H1 (cell line): ENCODE measurements around the gene SCYL2. TPM values are rescaled to one million over a fixed set of nuclear protein-coding genes. Genes with fewer than 3 reads are reported as not detected.

Experiments
- CTCF ChIA-PET: fragments of 300-600 bp; sonication (Branson Sonifier 250); formaldehyde crosslinking; loops from one replicate; lab custom pipeline; 2021; ENCODE audit not compliant: partially characterized antibody; lab: Charles Lee
- POLR2A ChIA-PET: fragments of 300-600 bp; sonication (Branson Sonifier 250); formaldehyde crosslinking; loops from one replicate; lab custom pipeline; 2021; ENCODE audit warnings: inconsistent platforms; ENCODE audit not compliant: partially characterized antibody; lab: Charles Lee
- DNase-seq, 2 experiments: peaks; one replicate each; pipeline versions ENCODE4 v3.0.0 to v3.0.0-alpha.2; 2010 to 2022; ENCODE audit warnings: low spot score in 2 of 2, low read depth in 1 of 2, mixed read lengths in 1 of 2
- FAIRE-seq: peaks from 2 replicates; lab custom pipeline; 2011; peaks lifted over from hg19 to GRCh38; lab: Jason Lieb, UNC
- H2AFZ ChIP-seq: 2 replicates; pipeline ENCODE4 v1.8.1; 2012; ENCODE audit warnings: low read length, inconsistent platforms
- H2AK5ac ChIP-seq: 2 replicates; pipeline ENCODE4 v1.6.1; 2013; ENCODE audit warnings: low read depth, low read length
- H2BK120ac ChIP-seq: replicated peaks from 2 replicates; pipeline ENCODE3; 2013; ENCODE audit warnings: low read depth, low read length, inconsistent platforms
- H2BK12ac ChIP-seq: 2 replicates; pipeline ENCODE4 v1.6.1; 2013; ENCODE audit warnings: low read depth, low read length
- H2BK15ac ChIP-seq: 2 replicates; pipeline ENCODE4 v1.6.1; 2013; ENCODE audit warnings: low read length
- H2BK20ac ChIP-seq: 2 replicates; pipeline ENCODE4 v1.6.1; 2013; ENCODE audit warnings: low read length
- H2BK5ac ChIP-seq: 2 replicates; pipeline ENCODE4 v1.6.1; 2013; ENCODE audit warnings: low read depth, low read length
- H3K14ac ChIP-seq: 2 replicates; pipeline ENCODE4 v1.6.1; 2013; ENCODE audit warnings: inconsistent platforms; ENCODE audit not compliant: insufficient read length
- H3K18ac ChIP-seq: 2 replicates; pipeline ENCODE4 v1.6.1; 2013; ENCODE audit warnings: low read length; ENCODE audit errors: extremely low read depth
- H3K23ac ChIP-seq: 2 replicates; pipeline ENCODE4 v1.6.1; 2013; ENCODE audit warnings: inconsistent platforms; ENCODE audit not compliant: insufficient read length
- H3K23me2 ChIP-seq: 2 replicates; pipeline ENCODE4 v1.6.1; 2013; ENCODE audit warnings: low read depth, low read length
- H3K27ac ChIP-seq: 2 replicates; pipeline ENCODE4 v1.6.1; 2011; ENCODE audit warnings: low read depth, low read length, inconsistent platforms
- H3K27me3 ChIP-seq, 4 experiments: replicated peaks in 1 of 4; 1 replicate in 1 of 4; 2 replicates in 3 of 4; pipeline versions ENCODE4 v1.6.1 to v1.8.1; 2011 to 2013; ENCODE audit warnings: low read length in 3 of 4, mild to moderate bottlenecking in 3 of 4, inconsistent platforms in 2 of 4, mixed read lengths in 2 of 4, moderate library complexity in 1 of 4; ENCODE audit not compliant: control insufficient read depth in 3 of 4, insufficient read depth in 3 of 4; ENCODE audit errors: extremely low read depth in 1 of 4
- H3K36me3 ChIP-seq, 4 experiments: 2 replicates each; pipeline versions ENCODE4 v1.6.1 to v1.8.1; 2011 to 2013; ENCODE audit warnings: mild to moderate bottlenecking in 4 of 4, low read length in 3 of 4, moderate library complexity in 2 of 4, control low read depth in 1 of 4, inconsistent platforms in 1 of 4; ENCODE audit not compliant: insufficient read depth in 4 of 4, control insufficient read depth in 2 of 4
- H3K4ac ChIP-seq: replicated peaks from 2 replicates; pipeline ENCODE3; 2013; ENCODE audit warnings: low read length, low read depth, mixed read lengths, inconsistent platforms; ENCODE audit not compliant: insufficient read length
- H3K4me1 ChIP-seq, 4 experiments: replicated peaks in 1 of 4; 1 replicate in 1 of 4; 2 replicates in 3 of 4; pipeline versions ENCODE4 v1.6.1 to v1.8.1; 2011 to 2013; ENCODE audit warnings: low read length in 3 of 4, inconsistent platforms in 2 of 4, mixed read lengths in 1 of 4; ENCODE audit not compliant: insufficient read depth in 4 of 4, control insufficient read depth in 3 of 4
- H3K4me2 ChIP-seq, 2 experiments: 2 replicates each; pipeline versions ENCODE4 v1.6.1 to v1.8.1; 2011 to 2013; ENCODE audit warnings: low read depth in 2 of 2, low read length in 2 of 2, control low read depth in 1 of 2, inconsistent platforms in 1 of 2, mild to moderate bottlenecking in 1 of 2; ENCODE audit not compliant: insufficient read depth in 1 of 2
- H3K4me3 ChIP-seq, 4 experiments: fragments of 200-600, 300-600 bp in 1 of 4; sonication (generic), shearing (Covaris generic), sonication (Bioruptor Twin) in 1 of 4; 2 replicates each; pipeline versions ENCODE4 v1.5.1 to v1.8.1; 2011 to 2016; ENCODE audit warnings: low read length in 4 of 4, low read depth in 3 of 4, control low read depth in 2 of 4, inconsistent platforms in 2 of 4, mild to moderate bottlenecking in 2 of 4, mixed read lengths in 1 of 4, moderate library complexity in 1 of 4; ENCODE audit not compliant: insufficient read depth in 2 of 4; ENCODE audit errors: extremely low read depth in 1 of 4
- H3K56ac ChIP-seq: replicated peaks from 2 replicates; pipeline ENCODE3; 2013; ENCODE audit warnings: low read depth, mild to moderate bottlenecking, mixed read lengths, low read length, inconsistent platforms; ENCODE audit not compliant: insufficient read length
- H3K79me1 ChIP-seq: 2 replicates; pipeline ENCODE4 v1.6.1; 2013; ENCODE audit warnings: low read depth, low read length, control low read depth
- H3K79me2 ChIP-seq, 2 experiments: 2 replicates each; pipeline versions ENCODE4 v1.6.1 to v1.8.1; 2012 to 2013; ENCODE audit warnings: low read length in 2 of 2, mild to moderate bottlenecking in 2 of 2, inconsistent platforms in 1 of 2; ENCODE audit not compliant: insufficient read depth in 2 of 2, control insufficient read depth in 1 of 2
- H3K9ac ChIP-seq, 4 experiments: replicated peaks in 1 of 4; 1 replicate in 1 of 4; 2 replicates in 3 of 4; pipeline versions ENCODE4 v1.6.1 to v1.8.1; 2011 to 2013; ENCODE audit warnings: low read depth in 3 of 4, low read length in 3 of 4, control low read depth in 2 of 4, mild to moderate bottlenecking in 2 of 4, moderate library complexity in 2 of 4, inconsistent platforms in 1 of 4; ENCODE audit errors: extremely low read depth in 1 of 4
- H3K9me3 ChIP-seq, 2 experiments: 2 replicates each; pipeline versions ENCODE4 v1.6.1 to v1.8.1; 2012 to 2013; ENCODE audit warnings: mild to moderate bottlenecking in 2 of 2, moderate library complexity in 2 of 2, control low read depth in 1 of 2, inconsistent platforms in 1 of 2, low read depth in 1 of 2, low read length in 1 of 2, mixed read lengths in 1 of 2; ENCODE audit not compliant: insufficient read depth in 2 of 2
- H4K20me1 ChIP-seq, 2 experiments: replicated peaks in 1 of 2; 2 replicates each; pipeline versions ENCODE3 to v1.8.1; 2011 to 2013; ENCODE audit warnings: inconsistent platforms in 2 of 2, low read length in 2 of 2, mild to moderate bottlenecking in 1 of 2; ENCODE audit not compliant: insufficient read depth in 2 of 2, control insufficient read depth in 1 of 2
- H4K5ac ChIP-seq: 2 replicates; pipeline ENCODE4 v1.6.1; 2013; ENCODE audit warnings: low read length, low read depth, mixed read lengths, inconsistent platforms; ENCODE audit not compliant: insufficient read length
- H4K8ac ChIP-seq: 2 replicates; pipeline ENCODE4 v1.8.0; 2013; ENCODE audit warnings: mild to moderate bottlenecking, moderate library complexity, low read length, inconsistent platforms; ENCODE audit not compliant: insufficient read depth; ENCODE audit errors: extremely low read depth
- H4K91ac ChIP-seq: replicated peaks from 2 replicates; pipeline ENCODE3; 2013; ENCODE audit warnings: low read length, mixed read lengths, inconsistent platforms; ENCODE audit not compliant: insufficient read length
- E2F6 ChIP-seq: IDR thresholded peaks from 2 replicates; pipeline ENCODE4 v1.6.1; 2012; ENCODE audit warnings: inconsistent platforms
- FOSL1 ChIP-seq: IDR thresholded peaks from 2 replicates; pipeline ENCODE4 v1.6.1; 2011; ENCODE audit warnings: mild to moderate bottlenecking, low read depth, low read length, moderate library complexity; ENCODE audit not compliant: insufficient read depth
- NRF1 ChIP-seq: IDR thresholded peaks from 2 replicates; pipeline ENCODE4 v1.6.1; 2011; ENCODE audit warnings: mild to moderate bottlenecking, low read depth, low read length, improper control_type of control experiment
- SAP30 ChIP-seq: fragments of 300-600 bp; sonication (generic); IDR thresholded peaks from 2 replicates; pipeline ENCODE4 v1.7.1; 2012; ENCODE audit warnings: low read length, moderate library complexity, mild to moderate bottlenecking, inconsistent platforms; ENCODE audit not compliant: insufficient read depth, insufficient replicate concordance
- SP4 ChIP-seq: IDR thresholded peaks from 2 replicates; pipeline ENCODE4 v1.6.1; 2012; ENCODE audit warnings: low read length, inconsistent platforms
- TCF12 ChIP-seq: IDR thresholded peaks from 2 replicates; pipeline ENCODE4 v1.6.1; 2011; ENCODE audit warnings: low read depth, mild to moderate bottlenecking, low read length
- USF2 ChIP-seq: IDR thresholded peaks from 2 replicates; pipeline ENCODE4 v1.6.1; 2011; ENCODE audit warnings: low read length, improper control_type of control experiment
- WGBS, 2 experiments: shearing (Covaris generic) in 1 of 2; methylation state at CpG; one replicate each; pipeline versions ENCODE4 v1.1.6 to v1.1.7; 2013 to 2015; ENCODE audit warnings: low lambda C conversion rate in 2 of 2, mixed read lengths in 2 of 2, inconsistent platforms in 1 of 2, low coverage in 1 of 2, missing lambda C conversion rate in 1 of 2; ENCODE audit not compliant: insufficient replicate concordance in 2 of 2, insufficient coverage in 1 of 2, insufficient read length in 1 of 2; ENCODE audit errors: extremely low coverage in 1 of 2, missing lambda C conversion rate in 1 of 2; 5-methylcytosine and 5-hydroxymethylcytosine counted together
- polyA plus RNA-seq, 7 experiments: library from polyadenylated mRNA; depleted of rRNA in 3 of 7; stranded (reverse) in 5 of 7; unstranded in 2 of 7; fragments of >200 nt in 5 of 7; fragments of 200-250 nt in 2 of 7; gene quantifications; 1 replicate in 5 of 7; 2 replicates in 1 of 7; 4 replicates in 1 of 7; pipeline versions ENCODE4 v1.2.1 to v1.2.3, GENCODE V29; 2011 to 2013; ENCODE audit warnings: missing spikeins in 2 of 7, mixed read lengths in 2 of 7
- total RNA-seq: library from RNA; stranded (reverse); fragmentation: NEBNext Ultra II Directional; extraction: Animal tissue kit (Norgen Biotek cat#: 25700); gene quantifications from 2 replicates; pipeline ENCODE4 v1.2.1, GENCODE V29; 2021

The SCYL2 gene
- total and polyA plus RNA-seq, 2 of the 8 experiments (the other 6 are each of a cell fraction or from before 2014, with no cell fraction given): 8.9 to 48.7 TPM

- no peak for FAIRE-seq
- no peak overlapping the region for H3K18ac ChIP-seq
Measured at GRCh38 chr12:100274291-100274690, 7.3 kb downstream of the SCYL2 start.

More at GRCh38 chr12:100274291-100274690, 7.3 kb downstream of the SCYL2 start:
- Histone ChIP-seq H3K4me1 (peaks cover 0 to 1% (median 0%) of the 10 kb centered on the region in 4 experiments; a peak in 1 of 7 replicates), H2BK12ac (no peak overlapping the region), H4K8ac (no peak overlapping the region), H2BK20ac (no peak overlapping the region), H3K79me1 (no peaks in the 10 kb centered on the region; the same call in 1 of the 2 replicates), H3K23me2 (no peaks in the 10 kb centered on the region), H2AK5ac (no peak overlapping the region), H2BK5ac (no peak overlapping the region), H3K27ac (no peak overlapping the region), H3K23ac (no peak overlapping the region), H2AFZ (no peak overlapping the region), H3K27me3 (no peaks in the 10 kb centered on the region), H3K9me3 (no peaks in the 10 kb centered on the region), H3K4me3 (no peak overlapping the region), H4K20me1 (peaks cover 0 to 7% of the 10 kb centered on the region in 2 experiments), H4K5ac (no peak overlapping the region), H4K91ac (no peak overlapping the region), H3K4ac (no peak overlapping the region), H2BK120ac (no peak overlapping the region), H2BK15ac (no peak overlapping the region), H3K9ac (no peak overlapping the region), H3K4me2 (no peak overlapping the region), H3K36me3 (no peaks in the 10 kb centered on the region), H3K56ac (no peak overlapping the region), H3K14ac (no peak overlapping the region), H3K79me2 (peaks cover 0 to 96% of the 10 kb centered on the region in 2 experiments; a peak in 3 of 4 replicates)
- ChIA-PET POLR2A (no interaction called here), CTCF (interaction anchor here (0.6 kb wide), 1 partner anchor 18 kb away, joined by 3 read pairs; no protein-coding TSS in a partner anchor)
- 90% methylated on average over 2 of the region's 2 CpGs; no CpG with 5 or more reads in 1 of the 2 experiments for whole genome bisulfite sequencing, 2 experiments
- no peak for TF ChIP-seq E2F6
- TF ChIP-seq SAP30: no peak
- no peak for TF ChIP-seq FOSL1
- no peak for TF ChIP-seq USF2
- TF ChIP-seq SP4: no peak
- no peak for TF ChIP-seq NRF1
- no peak for TF ChIP-seq TCF12
- DNase-seq: no peak
